Measurements from ENCODE around the gene CSTPP1.

DNA sequence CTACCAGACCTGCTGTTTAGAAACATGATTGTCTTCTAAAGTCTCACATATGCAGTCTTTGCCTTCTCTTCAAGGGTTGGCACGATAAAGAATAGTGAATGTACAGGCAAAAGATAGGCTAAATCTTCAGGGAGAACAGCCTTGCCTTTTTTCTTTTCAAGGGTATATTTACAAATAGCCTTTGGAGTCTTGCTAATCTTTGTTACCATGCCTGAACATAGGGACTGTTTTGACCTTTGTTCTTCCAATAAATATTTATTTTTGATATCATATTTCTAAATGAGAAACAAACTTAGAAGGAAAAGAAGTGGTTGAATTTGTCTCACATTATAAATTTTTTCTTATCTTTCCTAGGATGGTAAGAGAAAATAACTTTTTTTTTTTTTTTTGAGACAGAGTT, 12.7 kb downstream of the CSTPP1 start:
- TF ChIP-seq, protein P1, sequence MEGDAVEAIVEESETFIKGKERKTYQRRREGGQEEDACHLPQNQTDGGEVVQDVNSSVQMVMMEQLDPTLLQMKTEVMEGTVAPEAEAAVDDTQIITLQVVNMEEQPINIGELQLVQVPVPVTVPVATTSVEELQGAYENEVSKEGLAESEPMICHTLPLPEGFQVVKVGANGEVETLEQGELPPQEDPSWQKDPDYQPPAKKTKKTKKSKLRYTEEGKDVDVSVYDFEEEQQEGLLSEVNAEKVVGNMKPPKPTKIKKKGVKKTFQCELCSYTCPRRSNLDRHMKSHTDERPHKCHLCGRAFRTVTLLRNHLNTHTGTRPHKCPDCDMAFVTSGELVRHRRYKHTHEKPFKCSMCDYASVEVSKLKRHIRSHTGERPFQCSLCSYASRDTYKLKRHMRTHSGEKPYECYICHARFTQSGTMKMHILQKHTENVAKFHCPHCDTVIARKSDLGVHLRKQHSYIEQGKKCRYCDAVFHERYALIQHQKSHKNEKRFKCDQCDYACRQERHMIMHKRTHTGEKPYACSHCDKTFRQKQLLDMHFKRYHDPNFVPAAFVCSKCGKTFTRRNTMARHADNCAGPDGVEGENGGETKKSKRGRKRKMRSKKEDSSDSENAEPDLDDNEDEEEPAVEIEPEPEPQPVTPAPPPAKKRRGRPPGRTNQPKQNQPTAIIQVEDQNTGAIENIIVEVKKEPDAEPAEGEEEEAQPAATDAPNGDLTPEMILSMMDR (IDR thresholded peaks at IDR 0.05 in 4 of 5, conservative IDR thresholded peaks at IDR 0.05 in 1 of 5) = no peak
- TF ChIP-seq POLR2A (IDR thresholded peaks at IDR 0.05) = no peak

Data from gastrocnemius medialis (tissue), 4 donors.